Measurements from ENCODE around the gene CTNNA2. TPM values are rescaled to one million over a fixed set of nuclear protein-coding genes. Genes with fewer than 3 reads are reported as not detected.

Gene CTNNA2
- total RNA-seq, 4 donors from 2014 or later, result not detected

GRCh38 chr2:79935771-79936657 lies 423.2 kb downstream of the CTNNA2 start:
- TF ChIP-seq CTCF (IDR thresholded peaks at IDR 0.05; ENCODE audit: low read depth), result no peak

- TF ChIP-seq CTCF (IDR thresholded peaks at IDR 0.05; ENCODE audit: low read depth), result no peak
Observed at GRCh38 chr2:79936715-79937114, 423.9 kb downstream of the CTNNA2 start.

- TF ChIP-seq CTCF (IDR thresholded peaks at IDR 0.05; ENCODE audit: low read depth), result no peak
Observed at GRCh38 chr2:79938648-79939047, 425.8 kb downstream of the CTNNA2 start.

GRCh38 chr2:79940364-79940763 lies 427.5 kb downstream of the CTNNA2 start:
- no peak for TF ChIP-seq CTCF (IDR thresholded peaks at IDR 0.05; ENCODE audit: low read depth)

GRCh38 chr2:79941179-79941578 lies 428.3 kb downstream of the CTNNA2 start:
- TF ChIP-seq CTCF (IDR thresholded peaks at IDR 0.05; ENCODE audit: low read depth), result no peak

GRCh38 chr2:79944205-79944604 lies 431.4 kb downstream of the CTNNA2 start:
- TF ChIP-seq CTCF (IDR thresholded peaks at IDR 0.05; ENCODE audit: low read depth), result no peak

- TF ChIP-seq CTCF (IDR thresholded peaks at IDR 0.05; ENCODE audit: low read depth), result no peak
Observed at GRCh38 chr2:79945653-79946445, 433.0 kb downstream of the CTNNA2 start.

All from subcutaneous adipose tissue (tissue), 4 donors.